Measurements from ENCODE around the gene LENG8.

The LENG8 gene

GRCh38 chr19:54424201-54424600 is 24.8 kb upstream of the LENG8 start:
- DNase-seq, result no peak

- no peak for DNase-seq
Measured at GRCh38 chr19:54424660-54425381, 24.2 kb upstream of the LENG8 start.

GRCh38 chr19:54425382-54425723 is 23.6 kb upstream of the LENG8 start:
- no peak for DNase-seq

GRCh38 chr19:54426291-54426931 is 22.6 kb upstream of the LENG8 start:
- DNase-seq, result no peak

- DNase-seq, result no peak
Measured at GRCh38 chr19:54427586-54427985, 21.4 kb upstream of the LENG8 start.

GRCh38 chr19:54428323-54429175 is 20.4 kb upstream of the LENG8 start:
- DNase-seq, result no peak

GRCh38 chr19:54429176-54429495 is 19.9 kb upstream of the LENG8 start:
- DNase-seq, result no peak

- DNase-seq, result no peak
Measured at GRCh38 chr19:54429545-54430227, 19.3 kb upstream of the LENG8 start.

GRCh38 chr19:54430306-54431254 is 18.4 kb upstream of the LENG8 start:
- no peak for DNase-seq

- DNase-seq, result no peak
Measured at GRCh38 chr19:54431255-54431838, 17.7 kb upstream of the LENG8 start.

GRCh38 chr19:54432144-54432738 is 16.8 kb upstream of the LENG8 start:
- DNase-seq, result no peak

- no peak for DNase-seq
Measured at GRCh38 chr19:54433697-54434096, 15.3 kb upstream of the LENG8 start.

GRCh38 chr19:54434112-54434872 is 14.7 kb upstream of the LENG8 start:
- DNase-seq, result no peak

GRCh38 chr19:54434873-54435214 is 14.2 kb upstream of the LENG8 start:
- DNase-seq, result no peak

- no peak for DNase-seq
Measured at GRCh38 chr19:54435551-54436016, 13.4 kb upstream of the LENG8 start.

- no peak for DNase-seq
Measured at GRCh38 chr19:54436031-54436523, 12.9 kb upstream of the LENG8 start.

- DNase-seq, result no peak
Measured at GRCh38 chr19:54436628-54437252, 12.3 kb upstream of the LENG8 start.

GRCh38 chr19:54439174-54439851 is 9.7 kb upstream of the LENG8 start:
- peak; percentile 13 for DNase-seq

GRCh38 chr19:54440641-54441040 is 8.4 kb upstream of the LENG8 start:
- DNase-seq, result no peak

Measured in SHP77 treated with DMSO at 0.1 percent for 48 hours (cell line).